HG03039 (cell line): ENCODE results near the gene KCTD1.
A peak's percentile ranks its signal among the peaks of the same experiment; 100 is the strongest.
"Not testable (repeated sequence)": the region's sequence is repeated elsewhere in the genome, so short reads cannot be mapped to it uniquely, and the experiment has no call there.

ENCODE experiments used
- ATAC-seq: cut with Tn5 transposase; IDR thresholded peaks from one replicate; pipeline ENCODE4 v1.9.1; 2021; ENCODE audit warnings: mild to moderate bottlenecking, moderate library complexity; ENCODE audit not compliant: unreplicated experiment

KCTD1 gene

DNA sequence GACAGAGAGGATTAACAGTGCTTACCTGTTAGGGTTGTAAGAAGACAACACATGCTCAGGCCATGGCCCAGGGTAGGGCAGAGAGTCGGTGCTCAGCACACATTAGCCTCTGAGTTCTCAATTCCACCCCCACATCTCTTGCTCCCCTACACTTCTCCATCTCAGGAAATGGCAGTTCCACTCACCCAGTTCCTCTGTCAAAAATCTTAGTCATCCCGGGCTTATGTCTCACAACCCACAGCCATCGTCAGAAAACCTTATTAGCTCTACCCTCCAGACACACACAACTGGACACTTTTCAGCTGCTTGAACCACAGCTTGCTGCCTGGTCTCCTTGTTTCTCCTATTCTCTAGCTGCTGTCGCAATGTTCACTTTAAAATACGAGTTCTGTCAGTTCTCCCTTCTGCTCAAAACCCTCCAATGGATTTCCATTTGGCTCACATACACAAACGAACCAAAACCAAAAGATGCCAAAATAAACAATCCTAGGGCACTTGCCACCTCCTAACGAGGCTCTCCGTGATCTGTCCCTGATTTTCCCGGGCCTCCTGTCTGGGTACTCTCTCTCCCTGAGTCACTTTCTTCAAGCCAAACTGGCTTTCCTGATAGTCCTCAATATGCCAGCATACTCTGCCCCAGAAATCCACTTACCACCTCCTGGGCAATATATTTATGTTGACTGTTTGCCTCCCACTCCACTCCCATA, 89.7 kb downstream of the KCTD1 start:
- peak; percentile 64 for ATAC-seq

DNA sequence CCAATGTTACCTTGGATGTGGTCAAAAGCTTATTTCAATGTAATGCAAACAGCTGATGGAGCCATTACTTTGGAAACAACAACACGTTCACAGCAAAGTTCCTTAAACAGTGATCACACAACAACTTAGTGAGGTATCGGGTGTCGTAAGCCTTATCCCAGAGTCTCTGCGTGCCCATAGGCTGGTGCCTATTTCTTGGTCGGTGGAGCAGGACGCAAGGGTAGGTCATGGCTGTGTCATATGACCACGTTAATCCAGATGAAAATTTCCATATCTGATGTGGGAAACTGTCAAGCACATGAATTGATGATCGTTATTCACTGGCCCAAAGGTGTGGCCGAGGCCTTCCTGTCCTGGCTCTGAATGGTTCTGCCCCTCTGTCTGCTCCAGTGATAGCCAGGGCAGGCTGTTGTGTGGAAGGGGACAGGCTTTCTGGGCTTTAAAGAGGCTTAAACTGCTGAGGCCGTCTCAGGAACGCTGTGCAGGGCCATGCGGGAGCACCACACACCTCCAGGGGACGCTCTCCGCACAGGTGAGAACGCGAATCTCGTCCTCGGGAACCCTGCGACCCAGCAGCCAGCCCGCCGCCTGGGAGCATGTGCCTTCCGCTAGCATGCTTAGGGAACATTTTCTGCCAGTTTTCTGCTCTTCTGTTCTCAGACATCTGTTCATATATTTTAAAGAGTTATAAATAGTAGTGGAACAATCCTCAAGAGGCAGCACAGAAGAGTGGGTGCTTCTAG, 90.6 kb downstream of the KCTD1 start:
- ATAC-seq, result no peak

DNA sequence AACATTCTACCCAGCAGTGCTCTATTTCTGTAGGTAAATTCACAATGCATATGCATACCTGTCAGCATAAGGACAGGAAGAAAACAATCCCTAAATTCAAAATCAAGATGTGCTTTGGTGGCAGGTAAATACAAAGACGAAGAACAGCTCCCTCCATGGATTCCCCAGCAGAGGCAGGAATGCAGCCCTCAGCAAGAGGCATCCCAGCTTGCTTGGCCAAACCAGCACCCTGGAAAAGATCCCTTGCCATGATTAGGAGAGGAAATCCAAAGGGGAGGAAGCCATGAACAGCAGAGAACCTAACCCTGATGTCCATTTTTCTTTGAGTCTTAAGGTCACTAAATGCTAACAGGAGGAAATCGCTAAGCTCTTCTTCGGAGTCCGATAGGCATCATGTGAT, 91.2 kb downstream of the KCTD1 start:
- ATAC-seq, result no peak

DNA sequence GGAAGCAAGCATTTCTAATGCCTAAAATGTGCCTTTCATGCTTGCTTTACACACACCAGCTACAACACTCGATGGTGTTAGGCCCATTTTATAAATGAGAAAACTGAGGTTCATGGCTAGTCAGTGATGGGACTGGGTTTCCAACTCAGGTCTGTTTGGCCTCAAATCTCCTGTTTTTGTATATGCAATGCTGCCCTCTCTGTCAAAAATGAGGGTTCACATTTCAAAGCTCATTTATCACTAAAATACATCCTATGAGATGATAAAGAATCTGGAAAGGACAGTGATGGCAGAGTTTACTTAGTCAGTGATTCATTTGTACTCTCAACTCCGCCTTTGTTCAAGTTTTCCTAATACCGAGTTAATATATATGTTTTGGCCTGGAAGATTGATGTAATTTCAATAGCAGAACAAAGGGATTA, 92.3 kb downstream of the KCTD1 start:
- ATAC-seq, result no peak

DNA sequence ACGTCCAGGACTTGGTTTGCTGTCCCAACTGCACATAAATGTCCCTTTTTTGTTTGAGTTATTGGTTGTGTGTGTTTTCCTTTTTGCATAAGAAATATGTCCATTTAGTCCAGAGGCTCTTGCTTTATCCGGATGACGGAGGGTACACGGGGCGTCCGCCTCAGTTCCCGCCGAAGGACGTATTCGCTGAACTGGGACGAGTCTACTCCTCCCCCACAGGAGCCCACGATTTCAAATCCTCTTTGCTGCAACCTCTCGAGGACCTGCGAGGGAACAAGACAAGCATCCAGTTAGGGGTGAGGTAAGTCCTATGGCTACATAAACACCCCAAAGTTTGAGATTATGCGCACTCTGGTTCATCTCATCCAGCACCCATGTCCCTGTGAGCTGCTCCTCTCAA, 92.7 kb downstream of the KCTD1 start:
- no peak for ATAC-seq

DNA sequence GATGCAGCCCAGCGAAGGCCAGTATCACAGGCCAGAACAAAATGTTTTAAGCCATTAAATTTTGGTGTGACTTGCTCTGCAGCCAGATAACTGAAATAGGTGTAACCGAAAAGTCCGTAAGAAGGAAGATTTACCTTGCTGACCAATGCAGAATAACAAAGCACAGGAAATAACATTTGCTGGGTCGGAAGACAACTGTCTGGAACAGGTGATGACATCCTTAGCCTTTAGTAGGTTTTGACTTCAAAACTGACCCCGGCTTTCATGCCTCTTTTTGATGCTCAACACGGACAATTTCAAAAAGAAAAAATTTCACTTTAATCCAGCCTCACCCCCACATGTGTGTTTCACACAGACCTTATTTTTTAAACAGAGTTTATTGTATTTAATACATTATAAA, 93.7 kb downstream of the KCTD1 start:
- no peak for ATAC-seq

DNA sequence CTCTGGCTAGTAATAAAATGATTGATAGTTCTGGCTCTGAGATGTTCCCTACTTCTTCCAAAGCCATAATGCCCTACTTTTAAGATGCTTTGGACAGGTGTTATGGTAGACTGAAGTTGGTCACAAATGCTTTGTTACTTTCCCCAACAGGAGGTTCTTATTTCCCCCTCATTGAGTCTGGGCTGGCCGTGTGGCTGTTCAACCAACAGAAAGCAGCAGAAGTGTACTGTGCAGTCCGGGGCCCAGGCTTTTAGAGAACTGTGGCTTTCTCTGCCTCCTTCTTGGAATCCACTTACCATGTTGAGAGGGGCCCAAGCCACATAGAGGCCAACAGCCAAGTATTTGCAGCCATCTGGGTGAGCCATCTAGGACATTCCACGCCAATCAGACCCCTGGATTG, 94.2 kb downstream of the KCTD1 start:
- no peak for ATAC-seq

DNA sequence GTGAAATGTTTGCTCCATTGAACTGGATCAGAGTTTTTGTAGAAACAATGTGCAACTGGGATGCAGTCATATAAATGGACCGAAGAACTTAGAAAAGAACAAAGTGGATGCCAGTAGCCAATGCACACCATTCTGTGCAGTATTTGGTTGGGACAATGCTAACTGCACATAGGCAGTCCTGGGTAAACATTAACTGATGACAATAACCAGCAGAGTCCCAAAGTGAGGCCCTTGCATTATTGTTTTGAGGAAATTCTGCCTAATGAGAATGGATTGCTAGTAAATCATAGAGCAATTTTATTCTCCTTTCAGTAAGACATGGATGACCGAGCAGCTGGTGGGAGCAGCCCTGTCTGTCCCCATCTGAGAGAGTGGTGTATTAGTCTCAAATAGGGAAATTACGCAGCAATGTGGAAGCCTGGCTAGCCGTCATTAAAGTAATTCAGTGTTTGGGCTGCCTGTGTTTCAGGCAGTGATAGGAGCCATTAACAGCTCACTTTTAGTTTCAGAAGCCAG, 94.9 kb downstream of the KCTD1 start:
- ATAC-seq, result no peak

DNA sequence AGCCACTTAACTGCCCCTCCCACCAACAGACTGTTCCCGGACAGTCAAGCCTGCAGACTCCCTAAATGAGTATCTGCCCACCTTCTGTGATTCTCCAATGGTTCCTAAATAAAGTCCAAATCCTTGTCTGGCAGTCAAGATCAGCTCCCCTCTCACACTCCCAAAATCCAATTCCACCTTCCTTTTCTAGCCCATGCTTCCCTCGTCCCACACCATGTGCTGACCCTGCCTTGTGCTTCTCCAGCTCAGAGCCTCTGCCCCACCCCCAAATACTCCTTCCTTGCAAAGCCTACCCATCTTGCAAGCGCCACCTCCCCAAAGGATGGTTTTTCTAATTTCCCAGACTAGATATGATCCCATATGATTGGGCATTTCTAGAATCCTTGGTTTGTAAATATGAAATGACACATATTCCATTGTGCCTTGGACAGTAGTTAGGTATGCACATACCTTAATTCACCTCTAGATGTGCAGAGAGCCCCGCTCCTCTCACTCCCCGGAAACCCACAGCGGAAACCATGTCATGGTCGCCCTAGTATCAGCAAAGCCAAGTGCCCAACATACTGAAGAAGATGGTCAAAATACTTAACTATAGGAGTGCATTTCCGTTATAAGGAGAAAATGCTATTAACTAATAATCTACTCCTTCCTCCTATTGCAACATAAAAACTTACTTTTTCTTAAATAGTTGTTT, 97.2 kb downstream of the KCTD1 start:
- ATAC-seq, result no peak

DNA sequence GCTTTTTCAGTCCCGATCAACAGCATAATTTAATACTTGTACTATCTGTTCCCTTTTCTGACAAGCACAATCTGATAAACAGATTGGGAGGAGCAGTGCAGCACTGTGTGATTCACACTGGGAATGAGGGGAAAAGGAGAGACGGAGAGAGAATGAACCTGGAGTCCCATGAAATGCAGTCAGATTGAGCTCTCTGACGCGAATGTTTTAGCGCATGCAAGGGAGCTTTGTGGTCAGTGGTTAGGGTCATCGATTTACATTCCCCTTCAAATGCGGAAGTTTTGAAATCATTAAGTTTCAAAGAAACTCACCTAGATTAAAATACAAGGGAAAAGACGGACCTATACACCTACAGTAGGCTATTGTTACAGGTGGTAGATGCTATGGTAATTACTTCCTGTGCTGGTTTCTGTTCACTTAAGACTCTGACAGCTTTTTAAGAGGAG, 99.6 kb downstream of the KCTD1 start:
- no peak for ATAC-seq

DNA sequence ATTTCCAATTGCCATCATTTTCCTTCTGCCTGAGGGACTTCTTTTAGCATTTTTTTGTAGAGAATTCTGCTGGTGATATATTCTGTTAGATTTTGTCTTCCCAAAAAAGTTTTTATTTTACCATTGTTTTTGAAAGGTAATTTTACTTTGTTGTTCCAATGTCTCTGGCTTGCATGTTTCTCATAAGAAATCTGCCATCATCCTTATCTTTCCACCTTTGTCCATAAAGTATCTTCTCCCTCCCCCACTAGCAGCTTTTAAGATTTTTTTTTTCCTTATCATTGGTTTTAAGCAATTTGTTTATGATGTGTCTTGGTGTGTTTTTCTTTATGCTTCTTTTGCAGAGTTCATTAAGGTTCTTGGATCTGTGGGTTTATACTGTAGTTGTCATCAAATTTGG, 104.5 kb downstream of the KCTD1 start:
- ATAC-seq, result no peak

DNA sequence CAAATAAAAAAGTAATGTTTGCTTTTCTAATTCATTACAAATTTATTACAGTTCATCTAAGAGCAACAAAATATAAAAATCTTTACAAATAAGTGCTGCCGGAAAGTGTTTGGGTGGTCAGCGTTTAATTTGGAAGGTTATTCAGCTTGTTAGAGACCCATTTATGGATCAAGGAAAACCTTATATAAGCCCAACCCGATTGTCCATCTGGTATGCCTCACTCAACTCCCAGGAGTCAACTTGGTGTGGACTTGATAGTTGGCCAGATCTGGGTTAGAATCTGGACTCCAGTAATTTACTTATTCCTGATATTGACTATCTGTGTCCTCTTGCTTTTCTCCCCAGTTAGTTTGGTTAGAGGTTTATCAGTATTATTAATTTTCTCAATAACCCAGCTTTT, 106.2 kb downstream of the KCTD1 start:
- no peak for ATAC-seq

DNA sequence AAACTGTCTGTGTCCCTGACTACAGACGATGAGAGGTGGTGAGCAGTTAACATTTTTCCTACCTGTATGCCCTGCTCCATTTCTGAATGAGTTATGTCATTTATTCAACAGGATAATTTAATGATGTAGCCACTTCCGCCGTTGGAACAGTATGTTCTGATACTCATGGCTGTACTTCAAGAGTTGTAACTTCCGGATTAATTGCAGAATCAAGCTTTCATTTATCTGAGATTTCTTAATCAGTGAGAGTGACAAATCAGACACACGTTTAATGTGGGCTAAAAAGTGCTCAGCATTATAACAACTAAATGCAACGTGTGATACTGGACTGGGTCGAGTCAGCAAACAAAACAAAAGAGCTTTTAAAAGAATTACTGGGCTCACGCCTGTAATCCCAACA, 107.7 kb downstream of the KCTD1 start:
- no peak for ATAC-seq

DNA sequence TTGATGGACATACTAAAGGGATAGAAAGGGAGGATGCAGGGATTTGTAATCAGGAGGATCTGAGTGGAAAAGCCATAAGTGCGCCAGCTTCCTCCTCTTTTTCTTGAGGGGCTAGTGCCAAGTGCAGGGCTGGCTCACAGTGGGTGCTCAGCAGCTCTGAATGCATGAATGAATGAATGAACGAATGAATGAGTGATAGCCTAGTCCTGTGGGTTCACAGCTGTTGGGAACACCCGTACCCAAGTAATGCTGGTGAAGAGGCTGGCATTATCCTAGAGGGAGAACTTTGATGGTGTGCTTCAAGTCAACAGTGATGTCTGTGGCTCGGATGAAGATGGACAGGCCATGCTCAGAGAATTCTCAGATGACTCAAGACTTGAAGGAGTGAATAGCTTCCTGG, 108.8 kb downstream of the KCTD1 start:
- no peak for ATAC-seq

DNA sequence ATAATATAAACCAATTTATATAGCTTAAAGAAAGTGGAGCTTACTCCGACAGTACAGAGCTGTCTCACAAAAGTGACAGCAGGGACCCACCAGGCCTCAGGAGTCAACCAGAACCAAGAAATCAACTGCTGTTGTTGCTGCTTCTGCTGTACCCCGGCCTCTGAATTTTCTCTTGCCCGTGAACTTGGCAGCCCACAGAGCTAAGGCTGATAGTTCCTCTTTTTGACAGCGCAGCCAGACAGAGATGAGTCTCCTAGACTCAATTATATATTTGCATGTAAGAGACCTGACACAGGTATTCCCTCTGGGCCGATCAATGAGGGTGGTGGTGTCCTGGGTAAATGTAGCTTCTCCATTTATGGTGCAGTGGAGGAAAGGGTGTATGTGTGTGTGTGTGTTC, 109.4 kb downstream of the KCTD1 start:
- peak; percentile 97 for ATAC-seq

DNA sequence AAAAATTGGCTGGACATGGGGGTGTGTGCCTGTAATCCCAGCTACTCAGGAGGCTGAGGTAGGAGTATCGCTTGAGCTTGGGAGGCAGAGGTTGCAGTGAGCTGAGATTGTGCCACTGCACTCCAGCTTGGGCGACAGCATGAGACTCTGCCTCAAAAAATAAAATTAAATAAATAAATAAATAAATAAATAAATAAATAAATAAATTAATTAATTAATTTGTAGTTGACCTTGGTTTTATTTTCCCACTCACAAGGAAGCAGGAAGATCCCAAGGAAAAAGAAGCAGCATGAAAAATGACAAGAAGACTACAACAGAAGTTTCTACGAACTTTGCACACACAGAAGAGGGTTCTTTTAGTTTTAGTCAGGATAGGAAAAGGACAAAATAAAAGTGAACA, 110.7 kb downstream of the KCTD1 start:
- not testable (repeated sequence) for ATAC-seq

DNA sequence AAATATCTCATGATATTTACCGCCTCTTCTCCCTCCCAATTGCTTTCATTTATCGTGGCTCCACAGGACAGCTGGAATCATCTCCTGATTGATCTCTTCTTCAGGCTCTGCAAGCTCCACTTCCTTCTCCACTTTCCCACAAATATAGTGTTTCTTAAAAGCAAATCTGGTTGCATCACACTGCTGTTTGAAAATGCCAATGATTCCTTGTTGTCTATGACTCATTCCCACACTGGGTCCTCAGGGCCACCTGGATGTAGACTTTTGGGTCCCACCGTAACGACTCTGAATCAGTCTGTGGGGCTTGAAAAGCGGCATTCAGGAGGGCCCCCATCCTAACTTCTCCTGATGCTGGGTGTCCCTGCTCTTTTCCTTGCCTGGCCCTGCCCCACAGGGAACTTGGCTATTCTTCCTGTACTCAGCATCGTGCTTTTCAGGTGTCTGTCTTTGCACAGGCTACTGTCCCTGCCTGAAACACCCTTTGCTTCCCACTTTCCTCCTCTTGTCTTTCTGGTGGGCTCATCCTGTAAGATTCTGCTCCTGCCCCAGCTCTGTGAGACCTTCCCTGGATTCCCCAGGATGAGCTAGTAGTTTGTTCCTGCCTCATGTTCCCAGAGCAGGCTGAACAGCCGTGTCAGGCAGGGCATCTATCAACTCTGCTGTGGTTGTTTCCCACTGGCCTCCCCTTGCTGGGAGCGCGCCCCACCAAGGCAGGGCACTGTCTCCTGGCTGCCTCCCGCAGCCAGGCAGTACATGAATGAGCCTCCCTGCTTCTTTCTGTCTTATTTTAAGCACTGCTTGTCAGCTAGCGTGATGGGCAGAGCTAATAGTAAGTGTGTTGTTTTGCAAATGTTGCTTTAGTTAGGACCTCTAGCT, 111.9 kb downstream of the KCTD1 start:
- no peak for ATAC-seq

DNA sequence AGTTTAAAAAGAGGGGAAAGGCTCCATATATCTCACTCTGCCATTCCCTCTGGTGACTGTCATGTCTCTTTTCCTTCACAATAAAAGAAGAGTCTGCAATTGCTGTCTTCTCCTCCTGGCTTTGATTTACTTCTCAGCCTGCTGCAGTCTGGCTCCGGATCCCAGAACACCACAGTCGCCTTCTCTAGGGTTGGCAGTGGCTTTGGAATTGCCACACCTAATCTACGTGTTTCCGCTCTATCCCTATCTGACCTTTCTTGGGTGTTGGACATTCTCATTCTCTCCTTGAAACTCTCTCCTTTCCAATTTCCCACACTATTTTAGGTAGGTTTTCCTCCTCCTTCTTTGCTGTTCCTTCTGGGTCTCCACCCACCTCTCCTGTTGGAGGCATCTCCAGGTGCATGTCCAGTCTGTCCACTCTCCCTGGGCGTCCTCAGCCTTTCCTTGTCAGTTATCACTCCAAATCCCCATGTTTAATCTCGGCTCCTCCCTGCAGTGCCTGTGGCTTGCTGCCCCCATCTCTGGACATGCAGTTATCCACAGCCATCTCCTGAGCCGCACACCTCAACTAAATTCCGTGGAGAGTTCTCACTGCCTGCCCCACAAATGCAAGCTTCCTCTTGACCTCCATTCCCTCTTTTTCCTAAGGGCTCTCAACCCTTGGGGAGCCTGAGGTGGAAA, 112.8 kb downstream of the KCTD1 start:
- ATAC-seq, result no peak

DNA sequence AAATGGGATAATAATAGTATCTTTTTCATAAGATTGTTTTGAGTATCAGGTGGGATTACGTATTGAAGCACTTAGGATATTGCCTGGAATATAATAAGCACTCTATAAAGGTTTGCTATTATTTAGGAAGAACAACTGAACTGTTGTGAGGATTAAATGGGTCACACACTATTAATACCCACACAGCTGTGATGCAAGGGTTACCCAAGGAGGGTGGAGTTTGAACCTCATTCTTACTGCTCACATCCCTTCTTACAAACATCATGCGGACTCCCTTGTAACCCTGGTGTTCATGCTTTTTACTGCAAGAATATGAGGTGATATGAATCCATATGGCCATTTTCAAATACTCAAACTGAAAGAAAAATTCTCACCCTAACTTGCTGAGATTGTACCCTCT, 113.5 kb downstream of the KCTD1 start:
- no peak for ATAC-seq
